MM.1S (cell line): ENCODE measurements around the gene CCDC200.
"Not testable (repeated sequence)": the region's sequence is repeated elsewhere in the genome, so short reads cannot be mapped to it uniquely, and the experiment has no call there.

Source experiments
- CTCF ChIP-seq: fragments of 300-600 bp; sonication (generic); IDR thresholded peaks from 2 replicates; pipeline ENCODE4 v1.5.1; 2016; ENCODE audit warnings: antibody characterized with exemption, low read length, mixed read lengths
- EZH2phosphoT487 ChIP-seq: fragments of 300-600 bp; sonication (generic); IDR thresholded peaks from 2 replicates; pipeline ENCODE4 v1.6.1; 2018; ENCODE audit warnings: antibody characterized with exemption, low read length

- TF ChIP-seq CTCF, EZH2phosphoT487: not testable (repeated sequence)
These were observed at the start of gene CCDC200 for GRCh38 chr17:43228020-43228782.
